HepG2 (cell line): ENCODE results near the gene PCSK6. TPM values are rescaled to one million over a fixed set of nuclear protein-coding genes. Genes with fewer than 3 reads are reported as not detected.

Experiments used
- BCL6 ChIP-seq: IDR thresholded peaks from 2 replicates; pipeline ENCODE4 v1.6.1; 2016; ENCODE audit warnings: missing genetic modification reagents, missing compliant biosample characterization
- DR1 ChIP-seq: sonication (generic); formaldehyde crosslinking; IDR thresholded peaks from 2 replicates; pipeline ENCODE4 v1.8.0; 2021; ENCODE audit warnings: mild to moderate bottlenecking, missing genetic modification reagents, inconsistent platforms
- FOSL2 ChIP-seq: sonication (generic); formaldehyde crosslinking; IDR thresholded peaks from 2 replicates; pipeline ENCODE4 v1.4.0; 2020; ENCODE audit warnings: missing genetic modification reagents
- IKZF5 ChIP-seq: IDR thresholded peaks from 2 replicates; pipeline ENCODE4 v1.6.1; 2018; ENCODE audit warnings: missing genetic modification reagents, mild to moderate bottlenecking, missing compliant biosample characterization
- ISL2 ChIP-seq: sonication (generic); formaldehyde crosslinking; IDR thresholded peaks from 2 replicates; pipeline ENCODE4 v1.5.0; 2020; ENCODE audit warnings: missing genetic modification reagents
- JUND ChIP-seq: sonication (generic); formaldehyde crosslinking; IDR thresholded peaks from 2 replicates; pipeline ENCODE4 v1.8.0; 2022; ENCODE audit warnings: mild to moderate bottlenecking, missing genetic modification reagents
- KLF13 ChIP-seq: sonication (generic); formaldehyde crosslinking; IDR thresholded peaks from 2 replicates; pipeline ENCODE4 v1.4.0; 2020; ENCODE audit warnings: mild to moderate bottlenecking, missing genetic modification reagents
- LRRFIP1 ChIP-seq: sonication (generic); formaldehyde crosslinking; conservative IDR thresholded peaks from 2 replicates; pipeline ENCODE4 v1.4.0; 2020; ENCODE audit warnings: missing genetic modification reagents
- NFE2L2 ChIP-seq: fragments of 150-350 bp; IDR thresholded peaks from 2 replicates; pipeline ENCODE4 v1.6.1; 2014; ENCODE audit warnings: low read length
- ZBTB8A ChIP-seq: sonication (generic); formaldehyde crosslinking; IDR thresholded peaks from 2 replicates; pipeline ENCODE4 v1.4.0; 2020; ENCODE audit warnings: mild to moderate bottlenecking, low read depth, missing genetic modification reagents, borderline replicate concordance
- ZGPAT ChIP-seq: IDR thresholded peaks from 2 replicates; pipeline ENCODE4 v1.6.1; 2016; ENCODE audit warnings: mild to moderate bottlenecking
- ZNF121 ChIP-seq: sonication (generic); formaldehyde crosslinking; IDR thresholded peaks from 2 replicates; pipeline ENCODE4 v1.5.0; 2020; ENCODE audit warnings: mild to moderate bottlenecking, missing genetic modification reagents
- ZNF33A ChIP-seq: sonication (generic); formaldehyde crosslinking; IDR thresholded peaks from 2 replicates; pipeline ENCODE4 v1.5.1; 2020; ENCODE audit warnings: missing genetic modification reagents, mild to moderate bottlenecking, moderate library complexity, borderline replicate concordance
- ZNF766 ChIP-seq: sonication (generic); formaldehyde crosslinking; IDR thresholded peaks from 2 replicates; pipeline ENCODE4 v1.5.0; 2020; ENCODE audit warnings: missing genetic modification reagents, borderline replicate concordance
- ZNF768 ChIP-seq: sonication (generic); formaldehyde crosslinking; IDR thresholded peaks from 2 replicates; pipeline ENCODE4 v1.4.0; 2020; ENCODE audit warnings: missing genetic modification reagents
- ZNF83 ChIP-seq: sonication (generic); formaldehyde crosslinking; IDR thresholded peaks from 2 replicates; pipeline ENCODE4 v1.4.0; 2020; ENCODE audit warnings: missing genetic modification reagents, mild to moderate bottlenecking, borderline replicate concordance
- polyA plus RNA-seq, 8 experiments: library from polyadenylated mRNA; depleted of rRNA in 3 of 8; stranded (reverse) in 7 of 8; unstranded in 1 of 8; fragments of >200 nt; fragmentation: Illumina TruSeq in 4 of 8; extraction: Trizol in 4 of 8; gene quantifications; 2 replicates each; pipeline versions ENCODE4 v1.2.1 to v1.2.3, GENCODE V29; 2011 to 2016; ENCODE audit warnings: low read depth in 4 of 8, missing spikeins in 1 of 8, mixed read lengths in 1 of 8; ENCODE audit not compliant: insufficient read depth in 1 of 8
- total RNA-seq, 5 experiments: library from RNA; depleted of rRNA; stranded (reverse); fragments of >200 nt; fragmentation: Illumina TruSeq; extraction: Trizol; gene quantifications; 2 replicates each; pipeline ENCODE4 v1.2.3, GENCODE V29; 2016; ENCODE audit warnings: low read depth in 1 of 5
- TF ChIP-seq, protein P1 (sequence below): sonication (generic); formaldehyde crosslinking; IDR thresholded peaks from 2 replicates; pipeline ENCODE4 v1.4.0; 2020; ENCODE audit warnings: mild to moderate bottlenecking, missing genetic modification reagents
- TF ChIP-seq, protein P2 (sequence below): sonication (generic); formaldehyde crosslinking; IDR thresholded peaks from 2 replicates; pipeline ENCODE4 v1.4.0; 2020; ENCODE audit warnings: missing genetic modification reagents

Gene PCSK6
- total and polyA plus RNA-seq, 2 of the 13 experiments (the other 11 are each of a cell fraction or from before 2014, with no cell fraction given), result 56.5 to 155 TPM

DNA sequence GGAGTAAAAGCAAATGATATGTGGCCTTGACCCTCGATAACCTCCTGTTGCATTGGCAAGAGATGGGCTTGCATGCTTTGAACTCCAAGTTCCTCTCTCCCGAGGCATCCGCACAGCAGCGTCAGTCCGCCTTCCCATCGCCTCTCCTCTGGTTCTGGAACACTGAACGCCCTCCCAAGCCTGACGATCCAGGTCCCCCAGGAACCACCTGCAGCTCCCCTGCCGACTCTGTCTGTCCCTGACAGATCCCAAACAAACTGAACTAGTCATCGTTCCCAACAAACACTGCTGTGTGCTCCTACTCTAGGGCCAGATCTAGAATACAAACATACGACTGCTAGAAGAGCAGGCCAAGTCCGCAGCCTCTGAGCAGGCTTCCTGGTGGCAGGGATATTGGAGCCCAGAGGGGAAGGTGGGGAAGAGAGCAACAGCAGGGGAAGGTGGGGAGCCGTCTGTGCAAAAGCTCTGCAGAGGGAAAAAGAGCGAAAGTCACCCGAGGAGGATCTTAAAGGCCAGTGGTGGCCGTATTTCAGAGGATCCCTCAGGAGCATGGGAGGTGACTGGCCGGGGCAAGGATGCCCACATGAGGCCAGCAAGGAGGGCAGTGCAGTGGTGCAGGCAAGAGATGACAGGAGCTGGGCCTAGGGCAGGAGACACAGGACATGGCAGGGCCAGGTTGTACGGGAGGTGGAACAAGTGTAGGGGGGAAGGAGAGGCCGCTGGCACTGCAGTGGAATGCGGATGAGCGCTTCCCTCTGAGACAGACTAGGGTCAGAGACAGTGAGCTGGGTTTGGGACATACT, 50.8 kb downstream of the PCSK6 start (continued):
- TF ChIP-seq NFE2L2 (no peak), ISL2 (CRISPR knock-in tag) (peak; percentile 85), ZGPAT (CRISPR knock-in tag) (no peak), ZNF33A (CRISPR knock-in tag) (no peak), ZNF121 (CRISPR knock-in tag) (no peak), JUND (CRISPR knock-in tag) (no peak; the same call in 1 of the 2 replicates), ZNF768 (CRISPR knock-in tag) (no peak), FOSL2 (peak; percentile 75), ZNF766 (CRISPR knock-in tag) (no peak), ZBTB8A (CRISPR knock-in tag) (no peak), DR1 (CRISPR knock-in tag) (no peak; the same call in 1 of the 2 replicates), LRRFIP1 (CRISPR knock-in tag) (no peak), ZNF83 (CRISPR knock-in tag) (no peak; the same call in 1 of the 2 replicates), KLF13 (CRISPR knock-in tag) (no peak), BCL6 (peak; percentile 91), IKZF5 (CRISPR knock-in tag) (peak; percentile 25; the same call in 1 of the 2 replicates)
- TF ChIP-seq, protein P1, sequence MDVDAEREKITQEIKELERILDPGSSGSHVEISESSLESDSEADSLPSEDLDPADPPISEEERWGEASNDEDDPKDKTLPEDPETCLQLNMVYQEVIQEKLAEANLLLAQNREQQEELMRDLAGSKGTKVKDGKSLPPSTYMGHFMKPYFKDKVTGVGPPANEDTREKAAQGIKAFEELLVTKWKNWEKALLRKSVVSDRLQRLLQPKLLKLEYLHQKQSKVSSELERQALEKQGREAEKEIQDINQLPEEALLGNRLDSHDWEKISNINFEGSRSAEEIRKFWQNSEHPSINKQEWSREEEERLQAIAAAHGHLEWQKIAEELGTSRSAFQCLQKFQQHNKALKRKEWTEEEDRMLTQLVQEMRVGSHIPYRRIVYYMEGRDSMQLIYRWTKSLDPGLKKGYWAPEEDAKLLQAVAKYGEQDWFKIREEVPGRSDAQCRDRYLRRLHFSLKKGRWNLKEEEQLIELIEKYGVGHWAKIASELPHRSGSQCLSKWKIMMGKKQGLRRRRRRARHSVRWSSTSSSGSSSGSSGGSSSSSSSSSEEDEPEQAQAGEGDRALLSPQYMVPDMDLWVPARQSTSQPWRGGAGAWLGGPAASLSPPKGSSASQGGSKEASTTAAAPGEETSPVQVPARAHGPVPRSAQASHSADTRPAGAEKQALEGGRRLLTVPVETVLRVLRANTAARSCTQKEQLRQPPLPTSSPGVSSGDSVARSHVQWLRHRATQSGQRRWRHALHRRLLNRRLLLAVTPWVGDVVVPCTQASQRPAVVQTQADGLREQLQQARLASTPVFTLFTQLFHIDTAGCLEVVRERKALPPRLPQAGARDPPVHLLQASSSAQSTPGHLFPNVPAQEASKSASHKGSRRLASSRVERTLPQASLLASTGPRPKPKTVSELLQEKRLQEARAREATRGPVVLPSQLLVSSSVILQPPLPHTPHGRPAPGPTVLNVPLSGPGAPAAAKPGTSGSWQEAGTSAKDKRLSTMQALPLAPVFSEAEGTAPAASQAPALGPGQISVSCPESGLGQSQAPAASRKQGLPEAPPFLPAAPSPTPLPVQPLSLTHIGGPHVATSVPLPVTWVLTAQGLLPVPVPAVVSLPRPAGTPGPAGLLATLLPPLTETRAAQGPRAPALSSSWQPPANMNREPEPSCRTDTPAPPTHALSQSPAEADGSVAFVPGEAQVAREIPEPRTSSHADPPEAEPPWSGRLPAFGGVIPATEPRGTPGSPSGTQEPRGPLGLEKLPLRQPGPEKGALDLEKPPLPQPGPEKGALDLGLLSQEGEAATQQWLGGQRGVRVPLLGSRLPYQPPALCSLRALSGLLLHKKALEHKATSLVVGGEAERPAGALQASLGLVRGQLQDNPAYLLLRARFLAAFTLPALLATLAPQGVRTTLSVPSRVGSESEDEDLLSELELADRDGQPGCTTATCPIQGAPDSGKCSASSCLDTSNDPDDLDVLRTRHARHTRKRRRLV, result no peak
- TF ChIP-seq, protein P2, sequence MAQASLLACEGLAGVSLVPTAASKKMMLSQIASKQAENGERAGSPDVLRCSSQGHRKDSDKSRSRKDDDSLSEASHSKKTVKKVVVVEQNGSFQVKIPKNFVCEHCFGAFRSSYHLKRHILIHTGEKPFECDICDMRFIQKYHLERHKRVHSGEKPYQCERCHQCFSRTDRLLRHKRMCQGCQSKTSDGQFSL (CRISPR knock-in tag), result no peak
